C4-2B (cell line): ENCODE results near the gene CD93.

Experiments
- H3K27ac ChIP-seq: fragments of 450-650 bp; 2 replicates; pipeline ENCODE4 v1.5.1; 2017
- CTCF ChIP-seq: fragments of 450-650 bp; conservative IDR thresholded peaks from 2 replicates; pipeline ENCODE4 v1.5.1; 2017; ENCODE audit warnings: mild to moderate bottlenecking
- ZFX ChIP-seq: fragments of 450-650 bp; IDR thresholded peaks from 2 replicates; pipeline ENCODE4 v1.6.1; 2017

CD93 gene

GRCh38 chr20:23061262-23061661 lies 24.9 kb downstream of the CD93 start:
- no peak for TF ChIP-seq ZFX
- TF ChIP-seq CTCF: no peak
- no peak overlapping the region for H3K27ac ChIP-seq

GRCh38 chr20:23060629-23061028 lies 25.5 kb downstream of the CD93 start:
- no peak overlapping the region for H3K27ac ChIP-seq
- TF ChIP-seq CTCF (no peak), ZFX (no peak)

- TF ChIP-seq CTCF (no peak), ZFX (no peak)
- H3K27ac ChIP-seq: no peak overlapping the region
Observed at GRCh38 chr20:23059846-23060245, 26.3 kb downstream of the CD93 start.

- TF ChIP-seq CTCF: no peak
- no peak for TF ChIP-seq ZFX
- H3K27ac ChIP-seq: no peak overlapping the region
Observed at GRCh38 chr20:23059001-23059400, 27.1 kb downstream of the CD93 start.

- TF ChIP-seq ZFX (no peak), CTCF (peak; percentile 13; the same call in 1 of the 2 replicates)
- no peak overlapping the region for H3K27ac ChIP-seq
Observed at GRCh38 chr20:23058240-23058639, 27.9 kb downstream of the CD93 start.

- H3K27ac ChIP-seq: no peak overlapping the region
- TF ChIP-seq CTCF (no peak), ZFX (no peak)
Observed at GRCh38 chr20:23052904-23053303, 33.2 kb downstream of the CD93 start.

GRCh38 chr20:23050847-23051627 lies 35.1 kb downstream of the CD93 start:
- no peak overlapping the region for H3K27ac ChIP-seq
- no peak for TF ChIP-seq ZFX
- TF ChIP-seq CTCF: peak; percentile 52
